KMS-11 (cell line): ENCODE data around the gene SMC1B.

Experiments
- H2AFZ ChIP-seq: fragments of 200-600 bp; sonication (generic); 2 replicates; pipeline ENCODE4 v1.6.1; 2016; ENCODE audit warnings: antibody characterized with exemption, mixed run types, low read depth
- H3K27ac ChIP-seq: fragments of 200-600 bp; sonication (generic); 2 replicates; pipeline ENCODE4 v1.6.1; 2016; ENCODE audit warnings: mild to moderate bottlenecking, mixed run types
- H3K27me3 ChIP-seq: fragments of 200-600 bp; sonication (generic); 2 replicates; pipeline ENCODE4 v1.6.1; 2017; ENCODE audit warnings: mild to moderate bottlenecking, low read depth, mixed run types, moderate library complexity; ENCODE audit not compliant: insufficient read depth
- H3K36me3 ChIP-seq: fragments of 200-600 bp; sonication (generic); 2 replicates; pipeline ENCODE4 v1.6.1; 2017; ENCODE audit warnings: mild to moderate bottlenecking, mixed run types; ENCODE audit not compliant: insufficient read depth
- H3K4me1 ChIP-seq: fragments of 200-600 bp; sonication (generic); 2 replicates; pipeline ENCODE4 v1.6.1; 2016; ENCODE audit warnings: mild to moderate bottlenecking, low read depth, mixed run types; ENCODE audit not compliant: poor library complexity, severe bottlenecking
- H3K4me2 ChIP-seq: fragments of 200-600 bp; sonication (generic); 2 replicates; pipeline ENCODE4 v1.7.0; 2016; ENCODE audit warnings: mild to moderate bottlenecking, mixed run types
- H3K4me3 ChIP-seq: fragments of 200-600 bp; sonication (generic); IDR thresholded peaks from 2 replicates; pipeline ENCODE4 v1.6.1; 2017; ENCODE audit warnings: low read depth, low read length, mixed read lengths; ENCODE audit not compliant: insufficient read depth
- H3K79me2 ChIP-seq: fragments of 200-600 bp; sonication (generic); 2 replicates; pipeline ENCODE4 v1.6.1; 2016; ENCODE audit warnings: low read depth, mixed run types; ENCODE audit not compliant: insufficient read depth
- H3K9ac ChIP-seq: fragments of 200-600 bp; sonication (generic); 2 replicates; pipeline ENCODE4 v1.6.1; 2016; ENCODE audit warnings: mild to moderate bottlenecking, mixed run types
- H4K20me1 ChIP-seq: fragments of 200-600 bp; sonication (generic); 2 replicates; pipeline ENCODE4 v1.6.1; 2016; ENCODE audit warnings: mild to moderate bottlenecking, mixed run types; ENCODE audit not compliant: insufficient read depth
- CTCF ChIP-seq: fragments of 200-600 bp; sonication (generic); conservative IDR thresholded peaks from 2 replicates; pipeline ENCODE4 v1.6.1; 2017; ENCODE audit warnings: low read depth, mild to moderate bottlenecking, antibody characterized with exemption, low read length, moderate library complexity, mixed read lengths

The SMC1B gene

DNA sequence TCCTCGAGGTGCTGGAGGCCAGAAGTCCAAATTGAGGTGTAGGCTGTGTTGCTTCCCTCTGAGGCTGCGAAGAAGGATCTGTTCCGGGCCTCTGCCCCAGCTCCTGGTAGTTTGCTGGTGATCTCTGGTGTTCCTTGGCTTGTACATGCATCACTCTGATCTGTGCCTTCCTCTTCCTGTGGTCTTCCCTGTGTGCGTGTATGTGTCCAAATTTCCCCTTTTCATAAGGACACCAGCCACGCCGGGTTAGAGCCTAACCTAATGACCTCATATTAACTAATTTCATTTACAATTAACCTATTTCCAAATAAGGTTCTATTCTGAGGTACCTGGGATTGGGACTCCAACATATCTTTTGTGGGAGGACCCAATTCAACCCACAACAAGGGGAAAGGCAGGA lies 21.6 kb upstream of the SMC1B start:
- Histone ChIP-seq H2AFZ (no peak overlapping the region), H3K27ac (no peak overlapping the region), H3K4me2 (no peak overlapping the region), H3K36me3 (no peaks in the 10 kb centered on the region), H4K20me1 (no peaks in the 10 kb centered on the region), H3K27me3 (peaks cover 6% of the 10 kb centered on the region; the same call in 1 of the 2 replicates), H3K4me3 (no peak overlapping the region), H3K4me1 (no peaks in the 10 kb centered on the region), H3K79me2 (no peaks in the 10 kb centered on the region), H3K9ac (no peak overlapping the region)
- no peak for TF ChIP-seq CTCF

GRCh38 chr22:45430871-45431270 lies 17.5 kb upstream of the SMC1B start:
- TF ChIP-seq CTCF, result no peak
- Histone ChIP-seq H3K79me2 (no peaks in the 10 kb centered on the region), H3K4me1 (no peaks in the 10 kb centered on the region), H3K36me3 (no peaks in the 10 kb centered on the region), H3K4me2 (no peak overlapping the region), H3K4me3 (no peak overlapping the region), H3K27ac (no peak overlapping the region), H2AFZ (no peak overlapping the region), H4K20me1 (no peaks in the 10 kb centered on the region), H3K9ac (no peak overlapping the region), H3K27me3 (peaks cover 29% of the 10 kb centered on the region; the same call in 1 of the 2 replicates)

DNA sequence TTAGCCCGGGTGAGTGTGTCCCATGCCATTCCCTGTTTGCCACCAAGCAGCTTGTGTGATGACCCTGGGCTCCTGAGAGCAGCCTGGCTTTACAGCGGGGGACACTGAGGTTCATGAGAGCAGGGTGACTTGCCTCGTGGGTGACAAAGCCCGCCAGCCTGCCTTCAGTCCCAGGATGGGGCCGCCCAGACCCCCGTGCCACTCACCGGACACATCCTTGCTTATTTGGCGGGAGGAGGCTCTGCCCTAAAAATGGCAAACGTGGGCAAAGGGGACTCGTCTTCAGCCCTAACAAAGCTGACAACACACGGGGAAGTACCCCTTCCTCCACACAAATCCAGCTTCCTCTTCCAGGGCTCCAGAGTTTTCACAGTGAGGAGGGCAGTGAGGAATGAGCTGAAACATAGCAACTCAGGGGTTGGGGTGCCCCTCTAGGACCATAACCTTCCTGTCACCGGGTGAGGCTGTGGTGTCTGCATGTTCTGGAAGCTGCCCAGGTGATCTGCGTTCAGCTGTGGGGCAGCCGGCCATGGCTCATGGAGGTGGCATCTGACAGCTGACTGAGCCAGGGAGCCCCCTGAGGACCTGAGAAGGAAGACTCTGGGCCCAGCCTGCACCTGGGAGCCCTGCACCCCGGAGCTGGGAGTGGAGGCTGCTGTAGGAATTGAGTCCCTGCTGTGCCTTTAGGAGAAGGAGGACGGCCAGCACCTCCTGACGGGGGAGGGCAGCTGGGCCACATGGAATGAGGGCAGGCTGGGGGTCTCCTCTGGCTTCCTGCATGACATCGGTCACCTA lies 16.8 kb upstream of the SMC1B start:
- H2AFZ ChIP-seq, result no peak overlapping the region
- no peak overlapping the region for H3K9ac ChIP-seq
- H3K27me3 ChIP-seq, result peaks cover 29% of the 10 kb centered on the region; the same call in 1 of the 2 replicates

DNA sequence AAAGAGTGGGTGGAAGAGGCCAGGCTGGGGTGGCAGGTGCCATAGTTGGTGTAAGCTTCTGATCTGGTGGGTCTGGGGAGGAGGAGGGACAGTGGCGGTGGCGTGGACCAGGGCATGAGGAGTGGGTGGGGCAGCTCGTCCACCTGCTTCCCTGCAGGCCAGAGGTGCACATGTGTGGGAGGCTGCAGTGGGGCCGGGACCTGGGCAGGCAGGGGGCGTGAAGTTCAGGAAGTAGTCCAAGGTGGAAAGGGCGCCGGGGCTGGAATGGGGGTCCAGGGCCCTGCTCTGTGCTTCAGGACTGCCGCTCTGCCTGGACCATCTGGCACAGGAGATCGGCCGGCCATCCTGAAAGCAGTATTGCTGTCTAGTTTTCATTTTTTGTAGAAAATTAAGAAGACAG lies 16.0 kb upstream of the SMC1B start:
- no peak for TF ChIP-seq CTCF
- H3K4me1 ChIP-seq, result no peaks in the 10 kb centered on the region
- no peaks in the 10 kb centered on the region for H3K36me3 ChIP-seq
- no peak overlapping the region for H3K4me2 ChIP-seq
- H2AFZ ChIP-seq, result no peak overlapping the region
- no peak overlapping the region for H3K9ac ChIP-seq
- no peak overlapping the region for H3K27ac ChIP-seq
- H4K20me1 ChIP-seq, result no peaks in the 10 kb centered on the region
- no peaks in the 10 kb centered on the region for H3K79me2 ChIP-seq
- no peak overlapping the region for H3K4me3 ChIP-seq
- peaks cover 26% of the 10 kb centered on the region; the same call in 1 of the 2 replicates for H3K27me3 ChIP-seq

More for the DNA sequence above, 16.8 kb upstream of the SMC1B start:
- H4K20me1 ChIP-seq, result no peaks in the 10 kb centered on the region
- H3K4me3 ChIP-seq, result no peak overlapping the region
- no peaks in the 10 kb centered on the region for H3K4me1 ChIP-seq
- no peak for TF ChIP-seq CTCF
- H3K79me2 ChIP-seq, result no peaks in the 10 kb centered on the region
- H3K4me2 ChIP-seq, result no peak overlapping the region
- no peaks in the 10 kb centered on the region for H3K36me3 ChIP-seq
- H3K27ac ChIP-seq, result no peak overlapping the region
